K562 (cell line): Measurements from ENCODE around the gene SLC38A8. TPM values are rescaled to one million over a fixed set of nuclear protein-coding genes. Genes with fewer than 3 reads are reported as not detected.

Experiments used
- ATAC-seq: fragments of 200-7000 bp; cut with Tn5 transposase; 3 replicates; pipeline ENCODE4 v1.9.1; 2020; ENCODE audit warnings: moderate library complexity
- BruUV-seq: library from RNA; stranded (reverse); fragments of 400-500 nt; replicated peaks from 2 replicates; lab custom pipeline; 2021; lab: Mats Ljungman, UMichigan
- CTCF ChIA-PET: fragments of 300-600 bp; formaldehyde crosslinking; extraction: SDS; loops from one replicate; lab custom pipeline; 2021; ENCODE audit warnings: low intra/inter-chr PET ratio; lab: Yijun Ruan, JAX
- POLR2A ChIA-PET: fragments of 300-600, 350-650 bp; sonication (Branson Sonifier 250); formaldehyde crosslinking; extraction: SDS; loops from one replicate; lab custom pipeline; 2021; ENCODE audit warnings: antibody characterized with exemption, inconsistent platforms; lab: Yijun Ruan, JAX
- DNase-seq, 4 experiments: peaks; one replicate each; pipeline versions ENCODE4 v3.0.0 to v3.0.0-alpha.2; 2011 to 2018; ENCODE audit warnings: low spot score in 3 of 4, mixed read lengths in 3 of 4; ENCODE audit errors: extremely low read depth in 1 of 4
- FAIRE-seq: peaks from 2 replicates; lab custom pipeline; 2011; peaks lifted over from hg19 to GRCh38; lab: Jason Lieb, UNC
- H2AFZ ChIP-seq: 2 replicates; pipeline ENCODE4 v1.6.0; 2011; ENCODE audit warnings: low read depth, low read length, control low read depth, inconsistent platforms
- H3K27ac ChIP-seq: fragments of 200-600 bp; 3 replicates; pipeline ENCODE4 v1.8.0; 2011; ENCODE audit warnings: low read depth, mild to moderate bottlenecking, control low read depth, inconsistent platforms, low read length, moderate library complexity, mixed read lengths; ENCODE audit errors: extremely low read depth
- H3K27me3 ChIP-seq, 2 experiments: fragments of 300-600 bp in 1 of 2; 2 replicates in 1 of 2; 3 replicates in 1 of 2; pipeline versions ENCODE4 v1.6.0 to v1.8.0; 2011; ENCODE audit warnings: inconsistent platforms in 2 of 2, low read length in 2 of 2, mild to moderate bottlenecking in 1 of 2, mixed read lengths in 1 of 2, moderate library complexity in 1 of 2; ENCODE audit not compliant: control insufficient read depth in 2 of 2, insufficient read depth in 2 of 2
- H3K36me3 ChIP-seq: fragments of 300-600 bp; 3 replicates; pipeline ENCODE4 v1.8.0; 2011; ENCODE audit warnings: mild to moderate bottlenecking, low read length, inconsistent platforms; ENCODE audit not compliant: control insufficient read depth, insufficient read depth
- H3K4me1 ChIP-seq, 2 experiments: fragments of 200-600 bp in 1 of 2; replicated peaks in 1 of 2; 2 replicates in 1 of 2; 3 replicates in 1 of 2; pipeline versions ENCODE4 v1.5.1 to v1.8.0; 2011; ENCODE audit warnings: inconsistent platforms in 2 of 2, low read length in 2 of 2, mild to moderate bottlenecking in 1 of 2, mixed read lengths in 1 of 2, moderate library complexity in 1 of 2; ENCODE audit not compliant: control insufficient read depth in 2 of 2, insufficient read depth in 2 of 2
- H3K4me2 ChIP-seq: 2 replicates; pipeline ENCODE4 v1.6.1; 2011; ENCODE audit warnings: low read length, control low read depth, inconsistent platforms, mixed read lengths; ENCODE audit not compliant: insufficient read depth
- H3K4me3 ChIP-seq: fragments of 200-600 bp; sonication (generic), shearing (Covaris generic); 2 replicates; pipeline ENCODE4 v1.5.1; 2016; ENCODE audit warnings: control low read depth, inconsistent platforms
- H3K79me2 ChIP-seq: fragments of 200-600 bp; 3 replicates; pipeline ENCODE4 v1.8.0; 2011; ENCODE audit warnings: low read length, inconsistent platforms; ENCODE audit not compliant: control insufficient read depth, insufficient read depth
- H3K9ac ChIP-seq, 2 experiments: 2 replicates each; pipeline versions ENCODE4 v1.6.0 to v1.6.1; 2011; ENCODE audit warnings: low read depth in 2 of 2, low read length in 2 of 2, control low read depth in 1 of 2, inconsistent platforms in 1 of 2, mild to moderate bottlenecking in 1 of 2, mixed read lengths in 1 of 2; ENCODE audit not compliant: insufficient read depth in 1 of 2
- H3K9me1 ChIP-seq: one replicate; pipeline ENCODE4 v1.6.0; 2011; ENCODE audit warnings: inconsistent platforms, mild to moderate bottlenecking, low read length, moderate library complexity; ENCODE audit not compliant: control insufficient read depth, insufficient read depth
- H3K9me3 ChIP-seq: replicated peaks from 2 replicates; pipeline ENCODE4 v1.5.1; 2011; ENCODE audit warnings: low read depth, low read length, inconsistent platforms; ENCODE audit not compliant: control insufficient read depth, insufficient read depth
- H4K20me1 ChIP-seq: replicated peaks from 2 replicates; pipeline ENCODE4 v1.6.1; 2011; ENCODE audit warnings: low read length, inconsistent platforms, mixed read lengths; ENCODE audit not compliant: control insufficient read depth, insufficient read depth
- ARID2 ChIP-seq: fragments of 450-650 bp; IDR thresholded peaks from 2 replicates; pipeline ENCODE4 v1.6.1; 2017; ENCODE audit warnings: antibody characterized with exemption, mild to moderate bottlenecking
- ATF1 ChIP-seq, 2 experiments: fragments of 450-650 bp in 1 of 2; IDR thresholded peaks; 2 replicates each; pipeline ENCODE4 v1.6.1; 2016; ENCODE audit warnings: missing compliant biosample characterization in 1 of 2, missing genetic modification characterization in 1 of 2
- HDGF ChIP-seq: fragments of 450-650 bp; IDR thresholded peaks from 2 replicates; pipeline ENCODE4 v1.6.1; 2016
- NBN ChIP-seq: fragments of 450-650 bp; IDR thresholded peaks from 2 replicates; pipeline ENCODE4 v1.6.1; 2016; ENCODE audit warnings: low read depth, mild to moderate bottlenecking
- PPARD ChIP-seq: fragments of 250-450 bp; sonication (Bioruptor Pico); IDR thresholded peaks from 2 replicates; pipeline ENCODE4 v1.8.0; 2022; ENCODE audit warnings: inconsistent platforms, mild to moderate bottlenecking, moderate library complexity
- PTTG1 ChIP-seq: fragments of 450-650 bp; IDR thresholded peaks from 2 replicates; pipeline ENCODE4 v1.6.1; 2016; ENCODE audit warnings: low read depth, mild to moderate bottlenecking, missing genetic modification characterization, missing compliant biosample characterization
- RBBP5 ChIP-seq: fragments of 200-600 bp; sonication (generic); IDR thresholded peaks from 2 replicates; pipeline ENCODE4 v1.6.1; 2012; ENCODE audit warnings: borderline replicate concordance, mild to moderate bottlenecking, low read length, control low read depth, inconsistent platforms; ENCODE audit not compliant: insufficient read depth, poor library complexity, severe bottlenecking
- SMARCA4 ChIP-seq: fragments of 450-650 bp; IDR thresholded peaks from 2 replicates; pipeline ENCODE4 v1.6.1; 2016
- U2AF2 ChIP-seq: fragments of 200-400 bp; formaldehyde crosslinking; optimal IDR thresholded peaks from 2 replicates; pipeline ENCODE3; 2017; ENCODE audit warnings: low read depth, mild to moderate bottlenecking, low read length
- ZC3H8 ChIP-seq: fragments of 450-650 bp; IDR thresholded peaks from 2 replicates; pipeline ENCODE4 v1.6.1; 2017
- ZNF707 ChIP-seq: fragments of 250-450 bp; sonication (Bioruptor Pico); conservative IDR thresholded peaks from 2 replicates; pipeline ENCODE4 v1.8.0; 2022; ENCODE audit warnings: inconsistent platforms, mild to moderate bottlenecking, moderate library complexity
- WGBS: fragments of 100-300 bp; shearing (Covaris generic); methylation state at CpG from one replicate; pipeline ENCODE4 v1.1.6; 2016; ENCODE audit warnings: low coverage, mixed read lengths; ENCODE audit not compliant: insufficient coverage; ENCODE audit errors: missing lambda C conversion rate; 5-methylcytosine and 5-hydroxymethylcytosine counted together
- in situ Hi-C: fragments of 300-500 bp; cut with MboI; formaldehyde crosslinking; loops from 4 replicates; pipeline ENCODE4 v1.15.0; 2018; ENCODE audit warnings: inconsistent platforms, mixed read lengths
- intact Hi-C: fragments of 100-400 bp; cut with micrococcal nuclease; formaldehyde crosslinking; loops from 2 replicates; pipeline ENCODE4 v1.14.2; 2022
- polyA plus RNA-seq, 8 experiments: library from polyadenylated mRNA; depleted of rRNA in 4 of 8; stranded (reverse) in 5 of 8; unstranded in 3 of 8; fragments of >200 nt; fragmentation: Nextera tagmentation in 2 of 8; fragmentation: Illumina TruSeq in 1 of 8; extraction: Ambion mirVana in 2 of 8; extraction: Trizol in 1 of 8; gene quantifications; 2 replicates each; pipeline versions ENCODE4 v1.2.1 to v1.2.3, GENCODE V29; 2011 to 2014; ENCODE audit warnings: inconsistent platforms in 1 of 8, missing spikeins in 1 of 8
- total RNA-seq, 7 experiments: library from RNA; depleted of rRNA in 6 of 7; stranded (reverse); fragments of >200 nt in 6 of 7; fragmentation: Illumina TruSeq in 2 of 7; extraction: Trizol in 2 of 7; gene quantifications; 2 replicates each; pipeline versions ENCODE4 v1.2.1 to v1.2.3, GENCODE V29; 2011 to 2021; ENCODE audit warnings: low replicate concordance in 1 of 7
- TF ChIP-seq, protein P1 (sequence below): fragments of 450-650 bp; formaldehyde crosslinking; IDR thresholded peaks from 2 replicates; pipeline ENCODE4 v1.4.0; 2020; ENCODE audit warnings: mild to moderate bottlenecking, mixed read lengths
- TF ChIP-seq, protein P2 (sequence below): sonication (generic); formaldehyde crosslinking; IDR thresholded peaks from 2 replicates; pipeline ENCODE4 v1.8.0; 2022; ENCODE audit warnings: mild to moderate bottlenecking, missing genetic modification reagents

Gene SLC38A8
- total and polyA plus RNA-seq, 9 of the 15 experiments (the other 6 are each of a cell fraction or from before 2014, with no cell fraction given), result 0.28 TPM; not detected in 8

DNA sequence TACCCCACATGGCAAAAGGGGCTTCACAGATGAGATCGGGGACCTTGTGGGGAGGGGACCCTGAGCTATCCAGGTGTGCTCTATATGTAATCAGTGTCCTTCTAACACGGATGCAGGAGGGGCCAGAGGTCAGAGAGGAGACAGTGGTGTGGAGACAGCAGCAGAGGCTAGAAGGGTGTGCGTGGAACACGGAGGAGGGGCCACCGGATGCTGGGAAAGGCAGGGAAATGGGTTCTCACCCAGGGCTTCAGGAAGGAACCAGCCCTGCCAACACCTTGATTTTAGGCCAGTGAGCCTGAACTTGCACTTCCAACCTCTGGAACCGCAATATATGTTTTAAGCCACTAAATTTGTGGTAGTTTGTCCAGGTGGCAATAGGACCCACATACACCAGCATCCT lies 4.6 kb upstream of the SLC38A8 start:
- DNase-seq (no peak), FAIRE-seq (no peak), ATAC-seq (no peak)
- ChIA-PET CTCF (interaction anchor here (2.6 kb wide), 1 partner anchor 79 kb away, joined by 9 read pairs; the partner anchor contains the start of gene NECAB2), POLR2A (interaction anchor here (1.6 kb wide), 1 partner anchor 90 kb away, joined by 3 read pairs; no protein-coding TSS in a partner anchor)
- H3K4me3 ChIP-seq, result no peak overlapping the region
- no peak overlapping the region for H3K4me2 ChIP-seq
- H3K9me1 ChIP-seq, result peaks cover 6% of the 10 kb centered on the region
- intact Hi-C loops (no loop called here), in situ Hi-C loops (loop anchor here (10.0 kb wide), 1 partner anchor 72 kb away; no protein-coding TSS in a partner anchor)
- peaks cover 16% of the 10 kb centered on the region; the same call in 1 of the 3 replicates for H3K36me3 ChIP-seq
- H3K9ac ChIP-seq, result no peak overlapping the region
- H2AFZ ChIP-seq, result no peak overlapping the region
- WGBS, result 84% methylated on average over 6 of the region's 6 CpGs
- H4K20me1 ChIP-seq, result peaks cover 32% of the 10 kb centered on the region; the same call in 1 of the 2 replicates
- H3K9me3 ChIP-seq, result no peaks in the 10 kb centered on the region
- BruUV-seq, result no TSS peak
- peaks cover 8 to 13% of the 10 kb centered on the region in 2 experiments; a peak in 4 of 5 replicates for H3K27me3 ChIP-seq
- H3K27ac ChIP-seq, result no peak overlapping the region
- H3K79me2 ChIP-seq, result no peaks in the 10 kb centered on the region
- H3K4me1 ChIP-seq, result peaks cover 16 to 32% of the 10 kb centered on the region in 2 experiments
- TF ChIP-seq HDGF (no peak), RBBP5 (no peak), ZC3H8 (no peak), U2AF2 (no peak), ATF1 (CRISPR knock-in tag; IDR thresholded peaks at IDR 0.05) (no peak), ATF1 (tag; IDR thresholded peaks at IDR 0.05) (no peak), NBN (no peak), ZNF707 (CRISPR knock-in tag) (no peak), PTTG1 (tag) (no peak), PPARD (no peak), ARID2 (no peak), SMARCA4 (no peak)
- TF ChIP-seq, protein P1, sequence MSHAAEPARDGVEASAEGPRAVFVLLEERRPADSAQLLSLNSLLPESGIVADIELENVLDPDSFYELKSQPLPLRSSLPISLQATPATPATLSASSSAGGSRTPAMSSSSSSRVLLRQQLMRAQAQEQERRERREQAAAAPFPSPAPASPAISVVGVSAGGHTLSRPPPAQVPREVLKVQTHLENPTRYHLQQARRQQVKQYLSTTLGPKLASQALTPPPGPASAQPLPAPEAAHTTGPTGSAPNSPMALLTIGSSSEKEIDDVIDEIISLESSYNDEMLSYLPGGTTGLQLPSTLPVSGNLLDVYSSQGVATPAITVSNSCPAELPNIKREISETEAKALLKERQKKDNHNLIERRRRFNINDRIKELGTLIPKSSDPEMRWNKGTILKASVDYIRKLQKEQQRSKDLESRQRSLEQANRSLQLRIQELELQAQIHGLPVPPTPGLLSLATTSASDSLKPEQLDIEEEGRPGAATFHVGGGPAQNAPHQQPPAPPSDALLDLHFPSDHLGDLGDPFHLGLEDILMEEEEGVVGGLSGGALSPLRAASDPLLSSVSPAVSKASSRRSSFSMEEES (CRISPR knock-in tag), result no peak
- TF ChIP-seq, protein P2, sequence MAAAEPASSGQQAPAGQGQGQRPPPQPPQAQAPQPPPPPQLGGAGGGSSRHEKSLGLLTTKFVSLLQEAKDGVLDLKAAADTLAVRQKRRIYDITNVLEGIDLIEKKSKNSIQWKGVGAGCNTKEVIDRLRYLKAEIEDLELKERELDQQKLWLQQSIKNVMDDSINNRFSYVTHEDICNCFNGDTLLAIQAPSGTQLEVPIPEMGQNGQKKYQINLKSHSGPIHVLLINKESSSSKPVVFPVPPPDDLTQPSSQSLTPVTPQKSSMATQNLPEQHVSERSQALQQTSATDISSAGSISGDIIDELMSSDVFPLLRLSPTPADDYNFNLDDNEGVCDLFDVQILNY (CRISPR knock-in tag), result no peak
